ENCODE results near the gene MEN1. TPM values are rescaled to one million over a fixed set of nuclear protein-coding genes. Genes with fewer than 3 reads are reported as not detected.

The MEN1 gene
- total RNA-seq, 1 donor from 2014 or later: 8.6 TPM

DNA sequence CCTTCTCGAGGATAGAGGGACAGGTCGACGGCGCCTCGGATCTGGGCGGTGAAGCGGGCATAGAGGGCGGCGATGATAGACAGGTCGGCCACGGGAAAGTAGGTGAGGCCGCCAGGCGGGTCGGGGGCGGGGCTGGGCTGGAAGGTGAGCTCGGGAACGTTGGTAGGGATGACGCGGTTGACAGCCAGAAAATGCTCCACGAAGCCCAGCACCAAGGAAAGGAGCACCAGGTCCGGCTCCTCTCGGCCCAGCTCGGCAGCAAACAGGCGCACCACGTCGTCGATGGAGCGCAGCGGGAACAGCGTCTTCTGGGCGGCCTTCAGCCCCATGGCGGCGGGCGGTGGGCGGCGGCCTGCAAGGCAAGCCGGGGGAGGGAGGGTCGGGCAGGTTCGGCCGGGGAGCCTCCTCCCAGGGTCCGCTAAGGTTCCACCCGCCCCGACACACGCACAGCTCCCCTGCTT lies 540 bp downstream of the MEN1 start:
- ATAC-seq (ENCODE audit: poor library complexity): peak; percentile 9
- intact Hi-C loops (cut with DNase I): no loop called here
- no peak for DNase-seq

DNA sequence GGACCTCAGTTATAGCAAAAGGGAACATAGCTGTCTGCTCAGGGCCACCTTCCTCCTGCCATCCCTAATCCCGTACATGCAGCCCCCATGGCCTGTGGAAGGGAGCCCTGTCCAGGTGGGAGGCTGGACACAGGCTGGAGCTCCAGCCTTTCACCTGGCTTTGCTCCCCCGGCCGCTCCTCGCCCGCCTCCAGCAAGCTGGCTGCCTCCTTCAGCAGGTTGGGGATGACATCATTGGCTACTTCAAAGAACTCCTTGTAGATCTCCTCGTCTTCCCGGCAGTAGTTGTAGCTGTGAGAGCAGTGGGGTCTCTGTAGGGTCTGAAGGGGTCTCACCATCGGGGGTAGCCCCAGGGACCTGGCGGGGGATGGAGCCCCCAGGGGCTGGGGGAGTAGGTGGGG lies 4.9 kb downstream of the MEN1 start:
- intact Hi-C loops (cut with DNase I): no loop called here
- ATAC-seq (ENCODE audit: poor library complexity) (no peak), DNase-seq (no peak)

DNA sequence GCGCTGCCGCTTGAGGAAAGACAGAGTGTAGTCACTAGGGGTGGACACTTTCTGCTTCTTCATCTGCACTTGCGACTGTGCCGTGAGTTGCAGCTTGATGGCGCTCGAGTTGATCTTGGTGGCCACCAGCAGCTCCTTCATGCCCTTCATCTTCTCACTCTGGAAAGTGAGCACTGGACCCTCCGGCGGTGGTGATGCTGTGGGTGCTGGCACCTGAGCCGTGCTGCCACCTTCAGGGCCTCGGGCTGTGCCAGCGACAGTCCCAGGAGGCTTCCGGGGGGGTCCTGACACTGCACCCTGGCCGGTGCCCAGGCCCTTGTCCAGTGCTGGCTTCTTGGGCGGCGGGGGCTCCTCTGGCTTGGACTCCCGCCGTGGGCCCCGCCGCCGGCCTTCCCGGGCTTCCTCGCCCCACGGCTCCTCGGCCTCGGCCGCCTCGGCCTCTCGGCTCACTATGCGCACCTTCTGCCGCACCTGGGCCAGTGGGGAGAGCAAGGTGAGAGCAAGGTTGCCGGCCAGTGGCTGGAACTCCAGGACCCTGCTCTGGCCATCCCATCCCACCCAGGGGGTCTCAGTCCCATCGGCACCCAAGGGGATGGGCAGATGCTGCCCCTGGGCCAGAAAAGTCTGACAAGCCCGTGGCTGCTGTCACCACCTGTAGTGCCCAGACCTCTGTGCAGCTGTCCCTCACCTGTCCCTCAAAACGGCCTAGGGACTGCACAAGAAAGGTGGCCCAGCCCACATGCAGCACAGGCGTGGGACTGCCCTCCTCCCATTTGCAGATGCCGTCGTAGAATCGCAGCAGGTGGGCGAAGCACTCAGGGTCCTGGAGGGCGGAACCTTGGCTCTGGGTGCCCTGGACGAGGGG lies 5.8 kb downstream of the MEN1 start:
- DNase-seq (no peak), ATAC-seq (ENCODE audit: poor library complexity) (no peak)
- intact Hi-C loops (cut with DNase I): no loop called here

DNA sequence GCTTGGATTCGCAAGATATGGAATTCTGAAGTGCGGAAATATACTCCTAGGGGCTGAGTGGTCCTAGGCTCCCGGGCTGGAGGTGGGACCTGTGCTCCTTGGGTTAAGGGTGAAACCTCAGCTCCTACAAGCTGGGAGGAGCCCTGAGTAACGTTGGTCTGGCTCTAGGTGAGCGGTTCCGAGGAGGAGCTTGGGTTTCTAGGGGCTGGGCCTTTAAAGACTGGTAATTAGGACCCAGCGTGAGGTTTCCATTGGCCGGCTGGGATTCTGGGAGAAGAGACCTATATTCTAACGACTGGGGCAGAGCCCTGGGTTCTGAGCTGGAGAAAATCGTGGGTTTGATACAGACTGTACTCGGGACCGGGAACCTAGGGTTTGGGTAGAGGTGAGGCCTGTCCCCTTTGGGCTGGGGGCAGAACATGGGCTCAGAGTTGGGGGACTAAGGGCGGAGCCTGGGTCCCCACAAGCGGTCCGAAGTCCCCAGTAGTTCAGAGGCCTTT lies 6.5 kb downstream of the MEN1 start:
- ATAC-seq (ENCODE audit: poor library complexity): peak; percentile 3
- no peak for DNase-seq
- intact Hi-C loops (cut with DNase I): no loop called here

DNA sequence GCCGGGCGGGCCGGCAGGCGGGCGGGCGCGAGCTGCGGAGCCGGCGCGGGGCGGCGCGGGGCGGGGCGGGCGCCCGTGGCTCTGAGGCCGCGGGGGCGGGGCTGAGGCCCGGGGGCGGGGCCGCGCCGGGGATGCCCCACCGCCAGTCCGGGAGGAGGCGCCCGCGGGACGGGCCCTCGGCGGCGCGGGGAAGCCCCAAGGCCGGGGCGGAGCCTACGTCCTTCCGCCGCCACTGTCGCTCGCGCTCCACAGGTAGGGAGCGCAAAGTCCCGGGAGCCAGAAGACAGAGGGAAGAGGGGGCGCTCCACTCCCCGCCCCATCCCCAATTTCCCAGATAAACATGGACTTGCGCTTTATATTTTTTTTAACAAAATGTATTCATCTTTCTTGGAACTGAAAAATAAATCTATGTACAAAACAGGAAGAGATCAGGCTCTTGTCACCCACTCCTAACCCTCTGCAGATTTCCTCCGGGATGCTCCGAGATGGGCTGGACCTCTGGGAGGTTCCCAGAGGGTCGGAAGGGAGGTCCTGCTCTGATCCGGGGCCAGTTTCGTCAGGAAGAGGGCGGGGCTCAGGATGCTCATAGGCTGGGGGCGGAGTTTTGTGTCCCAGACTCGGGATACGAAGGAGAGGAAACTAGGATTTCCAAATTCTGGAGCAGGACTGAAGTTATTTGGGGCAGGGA lies 7.0 kb downstream of the MEN1 start, which contains the start of gene MAP4K2:
TSS of gene MAP4K2 (minus strand) at position 57 of the 688 bp plus-strand sequence. CDS start 65 bp downstream, outside the sequence.
- intact Hi-C loops (cut with DNase I): no loop called here
- DNase-seq: peak; percentile 93
- ATAC-seq (ENCODE audit: poor library complexity): peak; percentile 95

DNA sequence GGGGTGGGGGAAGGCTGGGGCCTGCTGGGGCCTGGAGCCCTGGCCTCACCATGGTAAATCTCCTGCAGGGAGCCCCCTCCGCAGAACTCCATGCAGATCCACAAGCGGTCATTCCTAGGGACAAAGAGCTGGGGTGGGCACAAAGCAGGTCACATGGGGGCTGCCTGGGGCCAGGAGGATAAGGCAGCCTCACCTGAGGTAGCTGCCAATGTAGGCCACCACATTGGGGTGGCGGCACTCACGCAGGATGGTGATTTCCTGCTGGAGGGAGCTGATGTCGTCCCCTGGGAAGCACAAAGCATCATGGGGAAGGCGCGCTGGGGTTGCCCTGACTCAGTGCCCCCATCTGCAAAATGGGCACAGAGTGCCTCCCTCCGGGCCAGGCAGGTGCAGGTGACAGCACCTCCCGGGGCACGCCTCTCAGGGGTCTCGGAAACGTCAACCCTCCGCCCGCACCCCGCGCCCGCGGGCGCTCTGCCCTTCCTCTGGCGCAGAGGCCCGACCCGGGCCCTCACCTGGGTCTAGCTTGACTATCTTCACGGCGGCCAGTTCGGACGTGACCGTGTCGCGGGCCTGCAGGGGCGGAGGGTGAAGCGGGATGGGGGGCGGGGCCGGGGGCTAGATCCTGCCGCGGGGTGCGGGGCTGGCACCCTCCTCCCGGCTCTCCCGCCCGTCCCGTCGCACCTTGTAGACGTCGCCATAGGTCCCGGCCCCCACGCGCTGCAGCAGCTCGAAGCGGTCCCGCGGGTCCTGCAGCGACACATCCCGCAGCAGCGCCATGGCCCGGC lies 7.8 kb downstream of the MEN1 start:
- ATAC-seq (ENCODE audit: poor library complexity): no peak
- DNase-seq: no peak
- intact Hi-C loops (cut with DNase I): no loop called here

DNA sequence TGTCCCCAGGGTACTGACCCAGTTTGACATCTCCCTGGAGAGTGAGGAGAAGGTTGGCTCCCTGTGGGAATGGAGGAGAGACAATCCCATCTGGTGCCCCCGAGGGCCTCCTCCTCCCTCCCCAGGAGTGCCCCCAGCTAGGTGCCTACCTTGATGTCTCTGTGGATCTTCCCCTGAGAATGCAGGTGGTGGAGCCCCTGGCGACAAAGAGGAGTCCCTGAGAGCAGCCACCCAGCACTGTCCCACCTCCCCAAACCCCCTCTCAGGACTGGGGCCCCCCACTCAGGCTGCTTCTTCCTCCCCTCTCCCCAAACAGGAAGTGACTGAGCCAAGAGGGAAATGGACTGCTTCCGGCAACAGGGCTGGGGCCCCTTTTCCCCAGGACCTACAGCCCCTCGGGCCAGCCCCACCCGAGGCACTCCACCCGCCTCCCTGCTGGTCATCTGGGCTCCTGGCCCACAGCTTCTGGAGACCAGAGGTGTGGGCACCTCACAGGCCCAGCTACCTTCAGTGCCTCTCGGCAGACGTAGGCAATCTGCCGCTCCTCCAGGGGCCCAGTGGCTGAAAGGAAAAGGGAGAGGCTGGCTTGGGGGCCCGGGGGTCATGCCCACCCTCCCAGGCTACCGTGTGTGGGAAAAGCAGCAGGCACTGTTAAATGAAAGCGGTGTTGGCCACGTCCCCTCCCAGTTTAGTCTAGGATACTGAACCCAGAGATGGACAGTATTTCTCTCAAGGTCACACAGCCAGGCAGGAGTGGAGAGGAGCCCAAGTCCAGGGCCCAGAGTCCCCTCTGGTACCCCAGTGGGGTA lies 8.6 kb downstream of the MEN1 start:
- DNase-seq (no peak), ATAC-seq (ENCODE audit: poor library complexity) (no peak)
- intact Hi-C loops (cut with DNase I): no loop called here

DNA sequence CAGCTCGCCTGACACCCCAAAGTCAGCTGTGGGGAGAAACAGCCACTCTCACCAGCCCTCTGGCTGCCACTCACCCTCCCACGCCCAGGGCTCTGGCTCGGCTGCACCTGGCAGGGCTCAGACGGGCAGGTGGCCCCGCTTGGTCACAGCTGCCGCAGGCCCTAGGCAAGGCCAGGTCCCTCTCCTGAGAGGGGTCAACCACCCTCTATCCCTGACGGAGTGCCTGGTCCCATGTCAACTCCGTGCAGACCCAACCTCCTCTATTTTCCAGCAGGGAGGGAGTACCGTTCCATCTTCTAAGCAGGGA lies 9.2 kb downstream of the MEN1 start:
- ATAC-seq (ENCODE audit: poor library complexity) (no peak), DNase-seq (no peak)
- intact Hi-C loops (cut with DNase I): no loop called here

DNA sequence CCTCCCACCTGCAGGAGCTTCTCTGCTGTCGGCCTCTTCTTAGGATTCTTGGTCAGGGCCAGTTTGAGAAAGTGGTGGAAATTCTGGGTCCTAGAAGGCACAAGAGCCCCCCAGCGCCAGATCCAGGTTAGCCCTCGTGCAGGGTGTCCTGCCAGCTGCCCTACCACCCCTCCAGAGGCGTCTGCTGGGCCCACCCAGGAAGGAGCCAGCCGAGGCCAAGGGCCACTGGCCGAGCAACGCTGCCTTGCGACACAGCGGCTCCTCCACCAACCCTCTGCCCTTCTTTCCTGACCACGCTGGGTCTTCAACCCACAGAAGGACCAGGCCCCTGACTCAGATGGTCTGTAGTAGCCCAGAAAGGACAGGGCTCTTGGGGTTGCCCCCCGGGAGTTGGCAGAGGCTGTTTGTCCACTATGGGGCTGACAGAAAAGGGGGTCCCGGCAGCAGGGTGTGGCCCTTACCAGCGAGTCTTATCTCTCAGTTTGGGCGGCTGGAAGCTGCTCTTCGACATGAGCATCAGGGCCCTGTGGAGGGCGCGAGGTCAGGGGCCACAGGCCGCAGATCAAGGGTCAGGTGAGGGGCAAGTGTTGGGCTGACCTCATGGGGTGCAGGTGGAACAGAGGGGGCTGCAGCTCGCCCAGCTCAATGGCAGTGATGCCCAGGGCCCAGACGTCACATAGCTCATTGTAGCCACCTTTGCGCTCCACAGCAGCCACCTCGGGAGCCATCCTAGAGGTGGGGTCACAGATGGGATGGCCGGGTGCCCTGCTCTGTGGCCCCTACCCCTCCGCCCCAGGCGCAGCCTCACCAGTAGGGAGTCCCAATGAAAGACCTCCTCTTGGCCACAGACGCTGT lies 9.8 kb downstream of the MEN1 start:
- intact Hi-C loops (cut with DNase I): no loop called here
- ATAC-seq (ENCODE audit: poor library complexity) (no peak), DNase-seq (no peak)

DNA sequence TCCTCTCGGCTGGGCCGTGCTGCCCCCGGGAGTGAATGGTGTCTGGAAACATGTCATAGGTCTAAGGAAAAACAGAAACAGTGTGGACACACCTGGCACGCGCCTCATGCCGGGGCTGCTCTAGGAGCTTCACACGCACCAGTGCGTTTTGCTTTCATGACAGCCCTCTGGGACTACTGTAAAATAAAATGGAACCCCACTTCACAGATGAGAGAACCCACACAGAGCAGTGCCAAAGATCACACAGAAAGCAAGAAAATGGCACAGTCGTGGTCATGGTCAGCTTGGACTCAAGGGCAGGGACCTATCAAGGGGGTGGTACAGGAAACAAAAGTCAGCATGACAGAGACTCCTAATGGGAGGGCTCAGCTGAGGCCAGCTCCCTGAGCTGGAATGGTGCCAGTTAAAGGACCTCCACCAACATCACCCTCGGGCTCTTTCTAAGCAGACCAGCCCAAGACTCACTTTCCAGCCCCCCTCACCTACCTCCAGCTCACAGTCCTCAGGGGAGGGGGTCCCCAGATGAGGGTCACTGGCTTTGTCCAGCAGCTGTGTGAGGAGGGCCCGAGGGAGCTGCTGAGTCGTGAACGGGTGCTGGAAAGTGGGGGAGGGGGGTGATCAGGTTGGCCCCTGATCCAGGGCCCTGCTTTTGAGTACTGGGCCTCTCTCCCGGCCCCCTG lies 10.6 kb downstream of the MEN1 start:
- DNase-seq (no peak), ATAC-seq (ENCODE audit: poor library complexity) (no peak)
- intact Hi-C loops (cut with DNase I): no loop called here

DNA sequence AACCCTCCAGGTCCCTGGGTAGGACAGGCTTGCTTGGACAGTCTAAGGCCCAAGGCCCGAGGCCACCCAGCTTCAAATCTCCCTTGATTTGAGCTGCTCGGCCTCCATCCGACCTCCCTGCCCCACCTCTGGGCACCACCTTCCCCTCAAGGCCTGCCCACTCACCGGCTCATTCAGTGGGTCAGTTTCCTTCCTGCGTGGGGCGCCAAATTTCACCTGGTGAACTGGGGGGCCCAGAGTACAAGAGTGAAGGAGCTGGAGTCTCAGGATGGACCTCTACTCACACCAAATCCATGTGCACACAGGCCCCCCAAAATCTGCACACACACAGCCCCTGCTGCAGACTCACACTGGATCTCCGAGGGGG lies 11.1 kb downstream of the MEN1 start:
- DNase-seq: no peak
- intact Hi-C loops (cut with DNase I): no loop called here
- ATAC-seq (ENCODE audit: poor library complexity): no peak

DNA sequence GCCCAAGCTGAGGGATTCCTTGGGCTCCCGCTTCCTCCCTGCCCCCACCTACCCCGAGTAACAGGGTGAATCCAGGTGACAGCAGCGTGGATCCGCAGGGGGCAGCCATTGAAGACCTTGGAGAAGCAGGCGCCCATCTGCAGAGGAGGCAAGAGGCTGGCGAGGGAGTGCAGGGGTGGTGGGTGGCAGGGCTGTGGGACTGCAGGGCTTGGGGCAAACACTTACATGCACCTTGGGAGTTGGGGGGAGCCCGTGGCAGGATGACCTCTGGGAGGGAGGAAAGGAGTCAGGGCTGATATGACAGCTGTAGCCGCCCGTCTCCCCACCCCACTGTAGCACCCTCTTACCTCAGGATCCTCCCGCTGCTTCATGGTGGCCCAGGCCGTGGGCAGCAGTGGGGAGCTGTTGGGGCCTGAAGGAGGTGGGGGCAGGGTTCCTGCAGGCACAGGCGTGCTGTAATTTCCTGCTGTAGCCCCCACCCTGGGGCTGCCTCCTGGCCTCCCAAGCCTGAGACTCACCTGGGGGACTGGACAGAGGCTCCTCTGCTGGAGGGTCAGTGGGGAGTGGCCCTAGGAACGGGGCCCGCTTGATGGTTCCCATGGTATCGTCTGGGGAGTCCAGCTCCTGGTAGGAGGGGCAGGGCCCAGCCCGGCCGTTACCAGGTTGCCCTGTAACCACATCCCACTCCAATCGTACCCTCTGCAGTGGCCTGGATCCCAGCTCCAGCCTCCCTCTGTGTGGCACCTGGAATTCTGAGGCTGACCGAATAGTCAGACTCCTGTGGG lies 13.4 kb downstream of the MEN1 start:
- intact Hi-C loops (cut with DNase I): no loop called here
- no peak for DNase-seq

DNA sequence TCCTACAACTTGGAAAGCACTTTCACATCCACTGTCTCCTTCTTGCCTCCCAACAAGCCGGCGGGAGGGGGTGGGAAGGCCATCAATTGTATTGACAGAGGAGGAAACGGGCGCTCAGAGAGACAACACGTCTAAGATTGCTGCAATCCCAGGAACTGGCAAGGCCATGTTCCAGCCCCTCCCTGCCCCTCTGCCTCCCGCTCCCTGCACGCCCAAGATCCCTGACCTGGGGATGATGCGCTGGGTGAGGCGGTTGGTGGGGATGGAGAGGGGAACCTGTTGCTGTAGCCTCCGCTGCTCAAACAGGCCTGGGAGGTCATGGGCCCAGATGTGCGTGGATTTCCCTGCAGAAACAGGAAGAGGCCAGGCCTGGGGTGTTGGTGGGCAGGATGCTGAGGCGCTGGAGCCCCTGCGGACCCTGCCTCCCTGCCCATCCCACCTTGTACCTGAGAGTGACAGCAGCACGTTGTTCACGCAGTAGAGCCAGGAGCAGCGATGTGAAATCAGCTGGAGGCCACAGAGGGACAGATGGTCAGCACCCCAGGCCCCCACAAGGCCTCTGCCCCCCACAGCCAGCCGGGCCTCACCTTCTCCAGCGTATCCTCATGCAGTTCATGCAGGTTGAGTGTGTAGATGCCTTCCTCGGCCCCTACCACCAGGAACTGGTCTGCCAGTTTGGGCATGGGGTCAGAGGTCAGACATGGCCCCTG lies 14.1 kb downstream of the MEN1 start:
- intact Hi-C loops (cut with DNase I): no loop called here
- DNase-seq: no peak
- no peak for ATAC-seq (ENCODE audit: poor library complexity)

More for the DNA sequence above, 13.4 kb downstream of the MEN1 start:
- no peak for ATAC-seq (ENCODE audit: poor library complexity)

DNA sequence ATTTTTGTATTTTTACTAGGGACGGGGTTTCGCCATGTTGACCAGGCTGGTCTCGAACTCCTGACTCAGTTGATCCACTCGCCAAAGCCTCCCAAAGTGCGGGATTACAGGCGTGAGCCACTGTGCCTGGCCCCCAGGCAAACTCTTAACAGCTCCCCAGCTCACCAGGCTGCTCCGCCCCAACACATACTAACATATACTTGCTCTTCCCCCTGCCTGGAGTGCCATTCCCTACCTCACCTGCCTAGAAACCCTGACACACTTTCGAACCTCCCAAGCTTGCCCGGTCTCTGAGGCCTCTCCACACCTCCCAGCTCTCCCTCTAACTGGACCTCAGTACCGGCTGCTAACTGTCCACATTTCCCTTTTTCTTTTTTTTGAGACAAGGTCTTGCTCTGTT lies 15.8 kb downstream of the MEN1 start:
- intact Hi-C loops (cut with DNase I): no loop called here
- ATAC-seq (ENCODE audit: poor library complexity) (no peak), DNase-seq (no peak)

DNA sequence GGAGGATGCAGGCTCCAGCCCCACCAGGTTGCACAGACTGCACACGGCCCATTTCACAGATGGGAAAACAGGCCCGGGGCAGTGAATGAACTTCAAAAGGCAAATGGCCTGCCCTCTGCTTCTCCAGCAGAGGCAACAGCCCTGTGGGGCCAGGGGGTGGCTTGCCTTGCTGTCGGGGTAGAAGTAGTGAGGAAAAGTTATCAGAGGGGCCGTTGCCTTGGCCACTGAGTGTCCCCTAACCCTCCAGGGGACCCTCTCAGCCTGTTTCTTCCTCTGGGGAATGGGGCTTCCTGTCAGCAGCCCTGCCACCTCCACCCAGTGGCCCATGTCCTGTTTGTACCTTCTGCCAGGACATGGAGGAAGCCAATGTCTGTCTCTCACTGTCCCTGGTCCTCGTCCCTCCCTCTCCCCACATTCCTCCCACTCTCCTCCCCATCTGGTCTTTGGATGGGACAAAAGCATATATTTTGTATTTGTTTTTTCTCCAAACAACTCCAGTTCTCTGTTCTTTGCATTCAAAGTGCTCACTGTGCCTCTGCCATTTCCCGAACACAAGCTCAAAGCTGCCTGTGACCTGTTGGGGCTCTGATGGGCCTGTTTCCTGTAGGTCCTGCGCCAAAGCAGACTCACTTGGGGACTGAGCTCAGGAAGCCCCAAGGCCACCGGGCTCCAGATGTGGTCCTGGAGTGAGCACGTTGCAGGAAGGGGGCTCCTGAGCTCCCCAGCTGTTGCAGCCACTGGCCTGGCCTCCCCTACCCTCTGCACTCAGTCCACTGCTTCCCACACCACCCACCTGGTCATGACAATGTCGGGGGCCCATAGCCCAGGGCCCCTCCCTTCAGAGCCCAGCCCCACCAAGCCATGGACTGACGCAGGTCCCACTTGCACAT lies 16.8 kb downstream of the MEN1 start:
- DNase-seq: no peak
- intact Hi-C loops (cut with DNase I): no loop called here
- ATAC-seq (ENCODE audit: poor library complexity): no peak

Measured in Right ventricle myocardium superior (tissue), 1 donor.